WTC11 (cell line): ENCODE data around the gene CHCHD1. TPM values are rescaled to one million over a fixed set of nuclear protein-coding genes. Genes with fewer than 3 reads are reported as not detected.

ENCODE experiments used
- ATAC-seq: fragments of 200-7000 bp; cut with Tn5 transposase; 2 replicates; pipeline ENCODE4 v1.10.0; 2021; ENCODE audit warnings: mild to moderate bottlenecking, moderate library complexity
- CTCF ChIA-PET: fragments of 300-600 bp; sonication (Branson Sonifier 250); formaldehyde crosslinking; loops from one replicate; lab custom pipeline; 2021; ENCODE audit warnings: antibody characterized with exemption; lab: Charles Lee
- POLR2A ChIA-PET: fragments of 350-600 bp; sonication (Branson Sonifier 250); formaldehyde crosslinking; loops from one replicate; lab custom pipeline; 2021; ENCODE audit warnings: antibody characterized with exemption; lab: Charles Lee
- DNase-seq: peaks from one replicate; pipeline ENCODE4 v3.0.0; 2021; ENCODE audit warnings: low spot score
- H3K27ac Mint-ChIP-seq: 2 replicates; pipeline ENCODE4 v1.8.0; 2021; ENCODE audit warnings: mixed read lengths
- H3K27me3 Mint-ChIP-seq: 2 replicates; pipeline ENCODE4 v1.8.0; 2021; ENCODE audit warnings: low read depth, mild to moderate bottlenecking, moderate library complexity, mixed read lengths
- H3K36me3 Mint-ChIP-seq: 2 replicates; pipeline ENCODE4 v1.8.0; 2021; ENCODE audit warnings: mixed read lengths
- H3K4me1 Mint-ChIP-seq: 2 replicates; pipeline ENCODE4 v1.8.0; 2022; ENCODE audit warnings: mixed read lengths
- H3K4me3 Mint-ChIP-seq: 2 replicates; pipeline ENCODE4 v1.8.0; 2021; ENCODE audit warnings: mild to moderate bottlenecking, moderate library complexity, mixed read lengths
- H3K9me3 Mint-ChIP-seq: 2 replicates; pipeline ENCODE4 v1.8.0; 2021; ENCODE audit warnings: mixed read lengths
- AFF4 ChIP-seq: sonication (generic); formaldehyde crosslinking; IDR thresholded peaks from 2 replicates; pipeline ENCODE4 v1.8.1; 2023; ENCODE audit warnings: mild to moderate bottlenecking, missing genetic modification reagents, borderline replicate concordance
- AR ChIP-seq: fragments of 250-450 bp; sonication (Bioruptor Pico); IDR thresholded peaks from 2 replicates; pipeline ENCODE4 v1.9.0; 2021; ENCODE audit warnings: mild to moderate bottlenecking
- CREB1 ChIP-seq: sonication (generic); formaldehyde crosslinking; IDR thresholded peaks from 2 replicates; pipeline ENCODE4 v1.8.0; 2023; ENCODE audit warnings: mild to moderate bottlenecking, missing genetic modification reagents
- CREM ChIP-seq: sonication (generic); formaldehyde crosslinking; IDR thresholded peaks from 2 replicates; pipeline ENCODE4 v1.8.1; 2022; ENCODE audit warnings: mild to moderate bottlenecking, missing genetic modification reagents, moderate library complexity
- CTCF ChIP-seq: fragments of 200-600 bp; IDR thresholded peaks from 2 replicates; pipeline ENCODE4 v1.8.0; 2022; ENCODE audit warnings: antibody characterized with exemption
- E2F1 ChIP-seq: sonication (generic); formaldehyde crosslinking; IDR thresholded peaks from 2 replicates; pipeline ENCODE4 v1.8.0; 2022; ENCODE audit warnings: mild to moderate bottlenecking, missing genetic modification reagents
- E2F5 ChIP-seq: sonication (generic); formaldehyde crosslinking; IDR thresholded peaks from 2 replicates; pipeline ENCODE4 v1.8.1; 2022; ENCODE audit warnings: mild to moderate bottlenecking, moderate library complexity, missing genetic modification reagents
- ERG ChIP-seq: fragments of 250-450 bp; sonication (Bioruptor Pico); IDR thresholded peaks from 2 replicates; pipeline ENCODE4 v1.8.0; 2021; ENCODE audit warnings: mild to moderate bottlenecking
- FOXP1 ChIP-seq: sonication (generic); formaldehyde crosslinking; IDR thresholded peaks from 2 replicates; pipeline ENCODE4 v1.8.0; 2022; ENCODE audit warnings: missing genetic modification reagents, mild to moderate bottlenecking, moderate library complexity, borderline replicate concordance
- GRHL2 ChIP-seq: fragments of 250-450 bp; sonication (Bioruptor Pico); IDR thresholded peaks from 2 replicates; pipeline ENCODE4 v1.8.0; 2022; ENCODE audit warnings: mild to moderate bottlenecking, moderate library complexity; ENCODE audit not compliant: insufficient replicate concordance, severe bottlenecking
- MAX ChIP-seq: sonication (generic); formaldehyde crosslinking; IDR thresholded peaks from 2 replicates; pipeline ENCODE4 v1.8.0; 2022; ENCODE audit warnings: mild to moderate bottlenecking, missing genetic modification reagents
- NFYB ChIP-seq: sonication (generic); formaldehyde crosslinking; conservative IDR thresholded peaks from 2 replicates; pipeline ENCODE4 v1.8.0; 2022; ENCODE audit warnings: low read depth, missing genetic modification reagents
- OVOL2 ChIP-seq: fragments of 250-450 bp; sonication (Bioruptor Pico); IDR thresholded peaks from 2 replicates; pipeline ENCODE4 v1.9.0; 2021; ENCODE audit warnings: mild to moderate bottlenecking, borderline replicate concordance
- PRRX2 ChIP-seq: fragments of 250-450 bp; sonication (Bioruptor Pico); IDR thresholded peaks from 2 replicates; pipeline ENCODE4 v1.8.0; 2021; ENCODE audit warnings: mild to moderate bottlenecking
- RELA ChIP-seq: sonication (generic); formaldehyde crosslinking; IDR thresholded peaks from 2 replicates; pipeline ENCODE4 v1.8.1; 2022; ENCODE audit warnings: missing genetic modification reagents, mild to moderate bottlenecking, borderline replicate concordance
- SOX15 ChIP-seq: fragments of 250-450 bp; sonication (Bioruptor Pico); IDR thresholded peaks from 2 replicates; pipeline ENCODE4 v1.9.0; 2021; ENCODE audit warnings: mild to moderate bottlenecking
- ZNF317 ChIP-seq: sonication (generic); formaldehyde crosslinking; IDR thresholded peaks from 2 replicates; pipeline ENCODE4 v1.8.1; 2023; ENCODE audit warnings: low read depth, mild to moderate bottlenecking, moderate library complexity, missing genetic modification reagents, borderline replicate concordance
- total RNA-seq: library from RNA; stranded (reverse); gene quantifications from 3 replicates; pipeline ENCODE4 v1.2.3, GENCODE V29; 2021

Gene CHCHD1
- total RNA-seq, 1 experiment from 2014 or later: 45.9 TPM

- TF ChIP-seq OVOL2 (CRISPR knock-in tag): no peak
- TF ChIP-seq PRRX2 (CRISPR knock-in tag): no peak
- no peak for TF ChIP-seq RELA
- TF ChIP-seq ERG (CRISPR knock-in tag): no peak
- TF ChIP-seq, all 79 proteins: peak for 0
Observed at GRCh38 chr10:73823391-73823790, 41.5 kb downstream of the CHCHD1 start (continued).

GRCh38 chr10:73824146-73824725 is 42.4 kb downstream of the CHCHD1 start:
- H3K4me3 Mint-ChIP-seq: no peak overlapping the region
- H3K36me3 Mint-ChIP-seq: peaks cover 13% of the 10 kb centered on the region
- CTCF ChIA-PET: no interaction called here
- POLR2A ChIA-PET: no interaction called here
- DNase-seq (no peak), ATAC-seq (no peak)
- no peak for TF ChIP-seq CREB1 (CRISPR knock-in tag)
- no peak for TF ChIP-seq ZNF317 (CRISPR knock-in tag)
- no peak for TF ChIP-seq GRHL2 (CRISPR knock-in tag)
- no peak for TF ChIP-seq CREM (CRISPR knock-in tag)
- TF ChIP-seq AFF4 (CRISPR knock-in tag): no peak
- TF ChIP-seq MAX: no peak
- no peak for TF ChIP-seq AR (CRISPR knock-in tag)
- TF ChIP-seq E2F1 (CRISPR knock-in tag): no peak
- TF ChIP-seq CTCF: no peak
- no peak for TF ChIP-seq NFYB (CRISPR knock-in tag)
- no peak for TF ChIP-seq FOXP1 (CRISPR knock-in tag)
- TF ChIP-seq ERG (CRISPR knock-in tag): no peak
- no peak for TF ChIP-seq E2F5 (CRISPR knock-in tag)
- no peak for TF ChIP-seq SOX15
- TF ChIP-seq, all 79 proteins: peak for 0
- Mint-ChIP-seq H3K4me1 (no peaks in the 10 kb centered on the region), H3K9me3 (no peaks in the 10 kb centered on the region), H3K27ac (no peak overlapping the region), H3K27me3 (no peaks in the 10 kb centered on the region)
